Upper lobe of left lung (tissue), 4 donors: ENCODE measurements around the gene ARHGAP23.

Experiments used
- POLR2A ChIP-seq, 4 donors: fragments of 450-650 bp; IDR thresholded peaks; one replicate each; pipeline ENCODE4 v1.5.1; 2016 to 2017; ENCODE audit warnings: antibody characterized with exemption in 4 of 4, mild to moderate bottlenecking in 2 of 4
- TF ChIP-seq, protein P1 (sequence below), 6 experiments: fragments of 450-650 bp in 4 of 6; fragments of 200-600 bp in 2 of 6; sonication (generic) in 2 of 6; IDR thresholded peaks; one replicate each; pipeline ENCODE4 v1.5.1; 2016 to 2019; ENCODE audit warnings: antibody characterized with exemption in 6 of 6

DNA sequence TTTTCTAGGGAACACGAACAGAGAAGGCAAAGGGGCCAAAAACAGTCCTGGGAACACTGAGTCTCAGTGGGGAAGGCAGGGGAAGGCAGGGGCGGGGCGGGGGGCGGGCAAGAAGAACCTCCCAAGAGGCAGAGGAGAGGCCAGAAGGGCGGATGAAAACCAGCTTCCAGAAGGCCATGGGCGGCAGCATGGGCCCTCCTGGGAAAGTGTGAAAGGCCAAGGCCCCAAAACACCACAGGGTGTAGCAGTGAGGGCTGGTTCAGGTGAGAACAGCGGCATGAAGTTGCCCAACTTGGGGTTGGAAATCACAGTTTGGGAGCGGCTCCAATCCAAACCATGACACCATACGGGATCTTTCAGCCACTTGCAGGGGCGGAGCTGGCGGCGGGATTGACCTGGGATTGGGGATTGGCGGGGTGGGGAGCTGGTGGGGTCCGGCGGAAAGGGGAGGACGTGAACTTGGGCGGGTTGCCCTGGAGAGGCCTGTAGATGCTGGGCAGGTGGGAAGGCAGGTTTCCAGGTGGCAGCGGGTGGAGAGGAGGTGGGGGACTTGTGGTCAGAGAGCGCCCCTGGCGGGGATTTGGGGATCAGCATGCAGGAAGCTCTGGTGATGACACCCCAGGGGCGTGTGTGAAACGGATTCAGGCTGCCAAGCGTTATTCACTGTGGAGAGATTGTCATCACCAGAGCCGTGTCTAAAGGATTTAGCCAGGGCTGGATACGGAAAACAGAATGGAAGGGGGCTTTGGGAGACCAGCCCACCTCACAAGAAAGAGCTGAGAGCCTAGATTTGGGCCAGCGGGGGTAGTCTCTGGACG lies 80.9 kb downstream of the ARHGAP23 start:
- TF ChIP-seq, protein P1, sequence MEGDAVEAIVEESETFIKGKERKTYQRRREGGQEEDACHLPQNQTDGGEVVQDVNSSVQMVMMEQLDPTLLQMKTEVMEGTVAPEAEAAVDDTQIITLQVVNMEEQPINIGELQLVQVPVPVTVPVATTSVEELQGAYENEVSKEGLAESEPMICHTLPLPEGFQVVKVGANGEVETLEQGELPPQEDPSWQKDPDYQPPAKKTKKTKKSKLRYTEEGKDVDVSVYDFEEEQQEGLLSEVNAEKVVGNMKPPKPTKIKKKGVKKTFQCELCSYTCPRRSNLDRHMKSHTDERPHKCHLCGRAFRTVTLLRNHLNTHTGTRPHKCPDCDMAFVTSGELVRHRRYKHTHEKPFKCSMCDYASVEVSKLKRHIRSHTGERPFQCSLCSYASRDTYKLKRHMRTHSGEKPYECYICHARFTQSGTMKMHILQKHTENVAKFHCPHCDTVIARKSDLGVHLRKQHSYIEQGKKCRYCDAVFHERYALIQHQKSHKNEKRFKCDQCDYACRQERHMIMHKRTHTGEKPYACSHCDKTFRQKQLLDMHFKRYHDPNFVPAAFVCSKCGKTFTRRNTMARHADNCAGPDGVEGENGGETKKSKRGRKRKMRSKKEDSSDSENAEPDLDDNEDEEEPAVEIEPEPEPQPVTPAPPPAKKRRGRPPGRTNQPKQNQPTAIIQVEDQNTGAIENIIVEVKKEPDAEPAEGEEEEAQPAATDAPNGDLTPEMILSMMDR (IDR thresholded peaks at IDR 0.05), result peak; percentile 36 to 56 (median 50)
- no peak for TF ChIP-seq POLR2A (IDR thresholded peaks at IDR 0.05)
